ENCODE data around the gene SLC25A48.

SLC25A48 gene

DNA sequence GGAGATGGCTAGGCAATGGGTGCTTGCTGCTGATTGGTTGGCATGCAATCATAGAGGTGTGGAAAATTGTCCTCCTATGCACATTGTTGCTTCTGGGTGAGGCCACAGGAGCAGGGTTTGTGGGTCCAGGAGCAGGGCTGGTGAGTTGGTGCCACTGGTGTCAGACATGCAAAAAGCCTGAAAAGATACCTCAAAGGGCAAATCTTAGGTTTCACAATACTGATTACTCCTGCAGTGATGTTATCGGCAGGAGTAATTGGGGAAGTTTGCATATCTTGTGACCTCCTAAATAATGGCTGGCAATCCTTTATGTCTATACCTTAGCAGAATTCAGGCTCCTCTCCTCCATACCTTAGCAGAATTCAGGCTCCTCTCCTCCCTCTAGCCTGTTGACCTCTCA, 25.2 kb downstream of the SLC25A48 start:
- no peak for DNase-seq

DNA sequence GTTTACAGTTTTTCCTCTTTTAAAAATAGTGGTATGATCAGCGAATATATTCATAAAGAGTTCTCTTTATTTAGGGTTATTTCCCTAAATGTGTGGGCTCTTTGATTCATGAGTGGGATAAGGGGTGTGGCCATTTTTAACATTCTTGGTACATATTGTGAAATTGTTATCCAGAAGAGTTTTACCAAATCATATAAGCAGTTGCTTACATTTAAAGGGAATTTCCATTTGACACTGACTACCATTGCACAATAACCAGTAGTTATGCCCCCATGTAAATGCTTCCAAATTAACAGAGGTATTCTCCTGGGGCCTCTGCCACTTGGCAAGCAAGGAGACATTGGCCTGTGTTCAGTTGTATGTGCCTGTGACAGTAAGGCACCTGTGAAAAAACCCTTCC, 27.2 kb downstream of the SLC25A48 start:
- DNase-seq: no peak

DNA sequence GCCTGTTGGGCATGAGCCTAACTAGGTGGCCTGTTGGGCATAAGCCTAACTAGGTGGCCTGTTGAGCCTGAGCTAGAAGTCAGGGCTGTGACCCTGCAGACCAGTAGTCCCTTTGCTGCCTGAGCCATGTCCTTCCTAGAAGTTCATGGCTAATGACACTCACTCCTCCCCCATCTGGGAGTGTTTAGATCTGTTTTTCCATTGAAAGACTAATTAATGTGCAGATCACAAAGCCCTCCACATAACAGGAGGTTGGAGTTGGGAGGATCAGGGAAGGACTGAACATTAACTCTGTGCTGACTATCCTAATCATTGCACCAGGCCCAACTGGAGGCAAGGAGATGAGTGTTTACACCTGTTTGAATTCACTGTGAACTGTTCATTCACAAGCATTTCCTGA, 27.6 kb downstream of the SLC25A48 start:
- DNase-seq: no peak

DNA sequence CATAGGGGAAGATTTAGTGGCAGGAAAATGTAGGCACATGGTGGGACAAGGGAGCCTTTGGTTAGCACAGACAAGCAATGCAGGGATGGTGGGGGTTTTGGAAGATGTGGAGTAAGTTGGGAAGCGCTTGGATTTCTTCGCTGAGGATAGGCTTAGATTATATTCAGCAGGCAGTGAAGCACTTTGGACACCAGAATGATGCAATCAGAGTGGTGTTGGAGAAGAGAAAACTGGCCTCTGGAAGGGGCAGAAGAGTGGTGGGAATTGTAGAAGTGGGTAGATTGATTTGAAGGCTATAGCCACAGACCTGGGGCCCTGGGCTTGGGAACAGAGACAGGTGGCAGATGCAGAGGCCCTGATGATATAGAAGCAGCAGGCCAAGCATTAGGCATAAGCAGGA, 28.3 kb downstream of the SLC25A48 start:
- no peak for DNase-seq

DNA sequence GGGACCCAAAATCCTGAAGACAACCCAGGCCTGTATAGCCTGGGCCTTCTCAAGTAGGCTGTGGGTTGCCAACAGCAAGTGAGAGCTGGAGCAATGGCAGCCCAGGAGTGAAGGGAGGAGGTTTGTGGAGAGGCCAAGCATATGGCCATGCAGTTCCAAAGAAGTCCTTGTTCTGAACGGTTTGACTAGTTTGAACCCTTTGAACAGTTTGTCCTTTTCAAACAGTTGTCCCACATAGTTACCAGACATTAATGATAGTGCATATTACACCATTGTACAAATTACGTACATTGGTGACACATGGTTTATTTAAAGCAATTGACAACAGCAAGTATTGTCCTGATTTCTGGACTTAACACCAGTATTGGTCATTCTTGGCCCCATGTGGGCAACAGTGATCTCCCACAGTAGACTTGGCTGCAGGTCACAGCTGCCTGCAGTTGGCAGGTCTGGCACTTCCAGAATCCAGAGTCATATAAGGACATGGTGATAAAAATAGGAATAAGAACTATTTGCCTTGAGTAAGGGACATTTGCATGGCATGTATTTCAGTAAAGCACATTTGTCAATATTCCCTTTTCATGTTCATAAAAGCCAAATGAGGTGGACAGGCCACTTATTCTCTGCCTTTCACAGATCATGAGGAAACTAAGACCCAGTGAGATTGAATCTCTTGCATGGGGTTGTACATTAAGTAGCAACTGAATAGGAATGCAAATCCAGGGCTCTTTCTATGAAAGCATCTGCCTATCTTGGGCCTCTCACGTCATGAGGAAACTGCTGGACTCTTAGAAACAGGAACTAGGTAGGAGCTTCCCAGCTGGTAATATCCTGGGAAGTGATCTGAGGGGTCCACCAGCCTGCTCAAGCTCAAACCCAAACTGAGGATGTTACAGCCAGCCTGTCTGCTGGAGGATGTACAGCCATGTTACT, 30.3 kb downstream of the SLC25A48 start:
- DNase-seq: no peak

DNA sequence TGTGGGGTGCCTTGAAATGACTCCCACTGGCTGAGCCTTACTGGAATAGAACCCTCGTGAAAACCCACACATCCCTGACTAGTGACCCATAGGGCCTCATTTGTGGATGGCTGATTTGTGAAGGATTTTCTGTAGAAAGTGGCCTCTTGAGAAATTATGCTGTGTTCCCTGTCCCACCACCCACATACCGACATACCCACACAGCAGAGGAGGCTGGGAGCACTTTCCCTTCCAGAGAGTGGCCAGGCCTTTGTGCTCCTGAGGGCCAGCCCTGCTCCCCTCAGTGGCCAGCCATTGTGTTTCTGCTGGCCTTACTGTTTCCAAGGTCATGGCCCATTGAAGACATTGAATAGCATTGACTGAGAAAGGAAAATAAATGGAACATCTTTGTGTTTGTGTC, 31.6 kb downstream of the SLC25A48 start:
- no peak for DNase-seq

DNA sequence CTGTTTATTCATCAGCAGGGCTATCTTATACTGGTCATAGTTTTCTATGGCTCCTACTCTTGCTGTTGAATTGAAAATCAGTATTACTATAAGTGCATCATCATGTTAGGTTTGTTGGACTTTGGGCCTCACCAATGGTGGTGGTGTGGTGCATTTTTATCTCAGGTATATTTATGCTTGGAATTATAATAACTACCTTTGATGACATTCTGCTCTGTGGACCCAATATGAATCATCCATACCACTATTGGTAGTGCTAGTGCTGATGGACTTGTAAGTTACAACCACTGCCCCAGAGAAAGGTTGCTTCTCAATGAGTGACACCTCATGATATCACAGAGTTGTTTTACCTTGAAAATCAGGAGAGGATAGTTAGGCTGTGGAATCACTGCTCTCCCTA, 33.1 kb downstream of the SLC25A48 start:
- DNase-seq: no peak

DNA sequence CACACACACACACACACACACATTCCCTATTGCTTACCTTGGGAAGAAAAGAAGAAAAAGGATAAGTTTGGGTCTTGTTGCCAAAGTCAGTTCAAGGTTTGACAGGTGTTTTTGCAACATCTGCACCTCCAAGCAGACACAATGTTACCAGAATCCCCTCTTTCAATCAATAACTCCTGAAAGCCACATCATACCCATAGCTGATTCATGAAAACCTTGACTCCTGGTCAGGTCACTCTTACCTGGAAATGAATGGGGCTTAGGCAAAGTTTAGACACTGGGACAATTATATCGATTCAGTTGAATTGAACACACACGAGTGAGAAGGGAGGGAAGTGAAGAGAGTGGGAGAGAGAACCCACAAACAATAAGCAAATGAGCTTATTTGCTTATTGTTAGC, 34.2 kb downstream of the SLC25A48 start:
- no peak for DNase-seq

DNA sequence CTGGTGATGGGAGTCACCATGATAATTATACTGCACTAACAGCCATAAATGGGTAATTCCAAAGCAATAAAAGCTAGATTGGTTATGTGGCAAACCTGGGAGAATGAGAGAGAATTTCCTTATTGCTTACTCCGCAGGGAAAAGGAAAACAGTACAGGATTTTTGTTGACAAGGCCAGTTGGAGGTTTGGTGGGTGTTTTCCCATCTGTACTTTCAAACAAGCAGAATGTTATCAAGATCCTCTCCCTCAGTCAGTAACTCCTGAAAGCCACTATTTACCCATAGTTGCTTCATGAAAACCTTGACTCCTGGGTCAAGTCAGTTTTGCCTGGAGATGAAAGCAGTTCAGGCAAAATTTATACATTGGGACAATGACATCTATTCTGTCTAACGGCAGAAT, 34.8 kb downstream of the SLC25A48 start:
- no peak for DNase-seq

DNA sequence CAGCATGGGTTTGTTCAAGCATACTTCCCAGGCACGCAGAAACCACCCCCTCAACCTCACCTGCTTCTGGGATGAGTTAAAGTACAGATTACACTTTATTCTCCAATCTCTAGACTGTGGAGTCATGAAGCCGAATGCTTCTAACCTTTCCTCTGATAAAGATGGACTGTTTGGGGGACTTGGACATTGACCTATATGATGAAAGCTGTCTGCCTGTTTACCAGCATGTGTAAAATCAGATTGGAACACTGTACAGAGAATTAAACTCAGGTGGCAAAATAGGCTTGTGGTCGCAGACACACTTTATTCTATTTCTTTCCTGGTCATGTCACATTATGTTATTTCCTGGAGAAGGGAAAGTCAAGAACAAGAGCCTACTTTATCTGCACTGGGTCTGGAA, 35.5 kb downstream of the SLC25A48 start:
- DNase-seq: no peak

DNA sequence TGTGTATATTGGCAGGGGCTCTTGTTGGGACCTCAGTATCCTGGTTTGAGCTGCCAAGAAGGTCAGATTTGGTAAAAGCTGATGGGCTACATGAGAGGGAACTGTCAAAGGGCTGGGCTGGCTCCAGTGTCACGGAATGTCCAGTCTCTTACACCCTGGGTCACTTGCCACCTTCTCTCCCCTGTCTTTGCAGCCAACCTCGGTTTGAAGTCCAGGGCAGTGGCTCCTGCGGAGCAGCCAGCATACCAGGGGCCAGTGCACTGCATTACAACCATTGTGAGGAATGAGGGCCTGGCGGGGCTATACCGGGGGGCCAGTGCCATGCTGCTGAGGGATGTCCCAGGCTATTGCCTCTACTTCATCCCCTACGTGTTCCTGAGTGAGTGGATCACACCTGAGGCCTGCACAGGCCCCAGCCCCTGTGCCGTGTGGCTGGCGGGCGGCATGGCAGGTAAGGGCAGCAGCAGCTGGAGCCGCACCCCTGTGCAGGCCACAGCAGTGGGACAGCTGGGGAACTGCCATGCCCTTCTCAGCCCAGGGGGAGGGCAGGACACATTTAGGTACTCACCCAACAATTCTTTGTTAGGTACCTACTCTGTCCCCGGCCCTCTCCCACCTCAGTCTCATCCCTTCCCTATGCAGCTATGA, 36.9 kb downstream of the SLC25A48 start:
- no peak for DNase-seq

DNA sequence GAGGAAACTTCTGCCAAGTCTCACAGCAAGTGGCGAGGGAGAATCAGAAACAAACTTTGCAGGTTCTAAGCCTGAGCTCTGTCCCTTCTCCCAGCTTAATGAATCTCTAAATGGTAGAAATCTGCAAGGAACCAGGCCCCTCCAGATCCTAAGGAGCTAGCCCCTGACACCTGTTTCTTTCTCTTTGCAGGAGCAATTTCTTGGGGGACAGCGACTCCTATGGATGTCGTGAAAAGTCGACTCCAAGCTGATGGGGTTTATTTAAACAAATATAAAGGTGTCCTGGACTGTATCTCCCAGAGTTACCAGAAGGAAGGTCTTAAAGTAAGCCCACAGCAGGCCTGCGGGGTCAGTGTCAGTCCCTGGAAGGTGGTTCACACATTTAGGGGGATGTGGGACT, 39.4 kb downstream of the SLC25A48 start:
- DNase-seq: no peak

DNA sequence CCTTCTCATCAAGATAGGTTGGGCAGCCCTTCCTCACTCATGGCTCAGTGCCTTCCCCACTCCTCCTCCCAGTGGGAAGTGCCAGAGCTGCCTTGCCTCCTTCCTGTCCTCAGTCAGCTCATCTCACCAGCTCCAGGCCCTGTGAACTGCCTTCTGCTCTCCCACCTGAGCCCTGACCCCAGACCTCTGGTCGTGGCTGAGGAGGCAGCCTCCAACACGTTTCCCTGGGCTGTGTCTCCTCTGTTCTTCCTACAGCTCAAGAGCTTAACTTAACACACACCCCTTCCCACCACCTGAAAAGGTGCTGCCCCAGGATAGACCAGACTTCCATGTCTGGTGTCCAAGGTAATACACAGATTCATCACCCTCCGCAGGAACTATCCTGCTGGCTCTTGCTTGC, 40.0 kb downstream of the SLC25A48 start:
- DNase-seq: no peak

DNA sequence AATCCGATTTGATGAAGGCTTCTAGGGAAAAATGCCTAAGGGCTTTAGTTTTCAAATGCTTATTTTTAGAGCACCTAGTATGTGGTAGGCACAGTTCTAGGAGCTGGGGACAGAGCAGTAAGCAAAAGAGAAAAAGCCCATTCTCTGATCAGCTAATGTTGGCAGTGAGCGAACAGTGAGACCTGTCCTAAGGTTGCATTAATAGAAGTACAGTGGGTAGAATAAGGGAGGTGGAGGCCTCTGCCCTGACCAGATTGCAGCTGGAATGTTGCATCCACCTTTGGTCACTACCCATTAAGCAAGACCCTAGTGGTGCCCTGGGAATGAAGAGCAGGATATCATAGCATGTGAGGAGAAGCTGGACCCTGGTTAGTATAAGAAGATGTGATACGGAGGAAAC, 41.1 kb downstream of the SLC25A48 start:
- DNase-seq: no peak

DNA sequence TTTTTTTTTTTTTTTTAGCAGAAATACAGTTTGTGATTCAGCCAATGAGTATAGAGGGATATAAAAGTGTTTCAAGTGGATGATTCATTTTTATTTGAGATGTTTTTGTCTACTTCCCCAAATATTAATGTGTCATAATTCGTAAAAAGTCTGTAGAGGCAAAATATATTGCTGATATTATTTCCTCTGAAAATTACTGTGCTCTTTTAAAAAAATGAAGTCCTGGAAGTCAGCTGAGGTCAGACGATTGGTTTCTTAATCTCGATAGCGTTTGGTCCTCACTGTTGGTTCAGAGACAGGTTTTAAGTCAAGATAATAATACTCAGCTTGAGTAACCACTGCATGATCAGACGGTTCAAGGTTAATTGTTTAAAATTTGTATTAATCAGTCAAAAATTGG, 41.7 kb downstream of the SLC25A48 start:
- no peak for DNase-seq

DNA sequence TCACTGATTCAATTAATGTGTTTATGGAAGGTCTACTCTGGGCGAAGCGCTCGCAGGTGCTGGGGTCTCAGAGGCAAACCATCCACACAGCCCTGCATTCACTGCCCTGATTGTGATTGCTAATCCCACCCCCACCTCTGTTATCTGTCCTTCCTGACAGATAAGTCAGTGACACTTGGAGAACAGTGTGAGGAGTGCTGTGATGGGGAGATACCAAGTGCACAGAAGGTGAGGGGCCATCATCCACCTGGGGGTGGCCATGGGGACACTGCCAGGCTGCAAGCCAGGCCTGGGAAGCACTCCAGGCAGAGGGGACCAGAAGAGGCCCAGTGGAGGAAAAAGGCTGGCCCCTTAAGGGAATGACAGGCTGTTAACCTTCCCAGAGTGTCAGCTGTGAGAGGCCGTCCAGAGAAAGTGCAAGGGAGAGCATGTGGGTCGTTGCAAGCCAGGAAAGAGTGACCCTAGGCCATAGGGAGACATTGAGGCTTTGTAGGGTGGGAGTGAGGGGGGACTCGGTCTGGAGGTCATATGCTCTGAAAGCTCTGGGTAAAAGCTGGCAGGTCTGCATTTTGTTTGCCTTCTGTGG, 43.2 kb downstream of the SLC25A48 start:
- no peak for DNase-seq

DNA sequence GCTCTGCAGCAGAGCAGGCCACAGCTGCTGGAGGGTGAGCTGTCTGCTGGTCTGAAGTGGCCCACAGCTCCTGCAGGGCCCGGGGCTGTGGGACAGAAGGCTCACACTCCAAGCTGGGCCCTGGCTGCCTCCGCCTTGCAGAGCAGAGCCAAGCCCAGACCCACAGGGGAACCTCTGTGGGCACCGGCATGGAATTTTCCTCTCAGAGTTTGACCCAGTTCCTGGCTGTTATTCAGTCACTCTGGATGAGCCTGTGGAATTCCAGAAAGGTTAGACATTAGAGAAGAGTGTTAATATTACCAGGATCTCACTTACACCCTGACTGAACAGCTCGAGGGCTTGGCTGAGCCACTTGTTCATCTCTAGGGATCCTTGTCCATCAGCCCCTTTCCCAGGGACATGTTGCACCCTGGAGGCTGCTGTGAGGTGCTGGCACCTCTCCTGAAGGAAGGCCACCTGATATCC, 43.7 kb downstream of the SLC25A48 start:
- no peak for DNase-seq

DNA sequence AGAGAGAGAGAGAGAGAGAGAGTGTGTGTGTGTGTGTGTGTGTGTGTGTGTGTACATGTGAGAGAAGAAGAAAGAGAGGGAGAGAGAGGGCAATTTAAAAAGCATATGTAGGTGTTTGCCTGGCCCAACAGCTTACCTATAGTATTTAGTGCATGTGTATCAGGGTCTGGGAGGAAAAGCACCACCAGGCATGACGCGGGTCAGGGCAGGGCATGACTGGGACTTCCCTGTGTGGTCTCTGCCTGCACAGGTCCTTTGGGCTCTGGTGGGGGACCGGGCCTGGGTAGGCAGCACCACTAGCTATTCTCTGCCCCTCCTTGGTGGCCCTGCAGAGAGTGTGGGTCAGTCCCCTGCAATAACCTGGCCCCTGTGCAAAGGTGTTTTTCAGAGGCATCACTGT, 45.1 kb downstream of the SLC25A48 start:
- DNase-seq: no peak

DNA sequence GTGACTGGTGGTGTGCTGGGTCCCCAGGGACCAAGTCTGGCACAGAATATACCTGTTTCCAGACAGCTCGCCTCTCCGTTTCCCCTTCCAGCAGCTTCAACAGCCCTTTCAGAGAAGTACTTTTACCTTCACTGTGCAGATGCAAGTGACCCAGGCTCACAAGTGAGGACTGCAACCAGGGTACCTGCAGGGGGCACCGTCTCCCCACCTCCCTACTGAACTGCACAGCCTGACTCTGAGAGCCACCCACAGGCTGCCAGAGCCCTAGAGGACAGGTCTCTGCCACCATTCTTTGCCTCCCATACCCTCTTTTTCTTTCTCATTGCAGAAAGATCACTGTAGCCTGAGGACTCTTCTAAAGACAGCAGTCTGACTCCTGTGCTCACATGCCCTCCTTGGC, 45.8 kb downstream of the SLC25A48 start:
- no peak for DNase-seq

DNA sequence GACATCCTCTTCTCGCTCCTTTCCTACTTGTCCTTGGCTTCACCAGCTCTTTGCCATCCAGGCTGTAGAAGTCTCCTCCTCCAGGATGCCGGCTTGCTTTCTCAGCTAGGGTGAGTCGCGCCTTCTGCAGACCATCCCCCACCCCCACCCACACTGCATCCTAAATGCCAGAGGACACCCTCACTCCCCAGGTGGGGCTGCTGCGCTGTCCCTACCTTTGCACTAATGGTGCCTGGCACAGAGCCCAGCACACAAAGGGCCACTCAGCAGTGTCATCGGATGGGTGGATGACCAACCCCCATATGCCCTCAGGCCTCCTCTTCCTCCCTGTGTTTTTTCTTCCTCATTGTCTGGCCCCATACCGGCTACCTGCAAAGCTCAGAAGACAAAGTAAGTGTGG, 46.3 kb downstream of the SLC25A48 start:
- no peak for DNase-seq

DNA sequence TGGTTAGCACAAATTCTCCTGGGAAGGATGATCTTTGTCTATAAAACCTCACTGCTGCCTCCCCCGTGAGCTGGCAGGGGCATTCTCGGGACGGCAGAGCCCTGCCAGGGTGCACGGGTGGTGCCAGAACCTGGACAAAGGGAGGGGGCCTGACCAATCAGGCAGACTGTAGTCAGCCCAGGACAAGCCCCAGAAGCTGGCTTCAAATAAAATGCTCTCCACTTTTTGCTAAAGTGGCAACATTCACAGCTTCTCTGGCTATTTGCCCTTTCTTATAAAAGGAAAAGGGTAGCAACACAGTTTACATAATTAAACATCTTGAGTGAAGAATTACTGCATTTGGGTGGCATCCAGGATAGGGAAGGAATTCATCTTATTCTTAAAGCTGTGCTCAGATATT, 46.8 kb downstream of the SLC25A48 start:
- DNase-seq: no peak

DNA sequence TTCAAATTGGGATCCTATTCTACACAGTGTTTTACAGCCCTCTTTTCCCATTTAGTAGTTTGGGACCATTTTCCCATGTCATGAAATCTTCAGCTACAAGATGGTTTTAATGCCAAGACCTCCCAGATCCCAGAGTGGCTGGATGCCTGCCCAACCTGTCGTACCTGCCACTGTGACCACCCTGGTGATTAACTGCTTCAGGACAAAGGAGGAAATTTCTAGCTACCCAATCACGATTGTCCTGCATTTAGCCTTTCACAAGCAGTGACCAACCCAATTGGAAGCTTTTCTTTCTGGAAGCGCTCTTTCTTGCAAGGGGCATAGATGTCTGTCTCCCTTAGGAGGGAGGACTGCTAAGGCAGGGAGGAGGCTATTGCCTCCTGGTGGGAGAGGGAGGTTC, 47.4 kb downstream of the SLC25A48 start:
- DNase-seq: no peak

DNA sequence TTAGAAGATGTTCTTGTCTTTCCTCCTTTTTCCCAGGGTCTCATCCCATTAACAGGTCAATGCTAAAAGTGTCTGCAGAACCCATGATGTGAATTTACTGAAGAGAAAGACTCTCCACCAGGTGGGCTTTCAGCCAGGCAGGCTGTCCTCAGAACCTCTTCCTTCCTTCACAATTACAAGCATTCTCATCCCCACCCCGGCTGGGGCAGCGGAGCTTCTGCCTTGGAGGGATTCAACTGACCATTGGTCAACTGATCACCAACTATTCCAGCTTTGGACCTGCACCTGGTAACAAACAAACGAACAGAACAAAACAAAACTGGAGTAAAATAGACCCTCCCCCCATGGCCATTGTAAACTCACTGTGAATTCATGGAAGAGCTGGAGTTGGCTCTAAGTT, 48.6 kb downstream of the SLC25A48 start:
- DNase-seq: no peak

DNA sequence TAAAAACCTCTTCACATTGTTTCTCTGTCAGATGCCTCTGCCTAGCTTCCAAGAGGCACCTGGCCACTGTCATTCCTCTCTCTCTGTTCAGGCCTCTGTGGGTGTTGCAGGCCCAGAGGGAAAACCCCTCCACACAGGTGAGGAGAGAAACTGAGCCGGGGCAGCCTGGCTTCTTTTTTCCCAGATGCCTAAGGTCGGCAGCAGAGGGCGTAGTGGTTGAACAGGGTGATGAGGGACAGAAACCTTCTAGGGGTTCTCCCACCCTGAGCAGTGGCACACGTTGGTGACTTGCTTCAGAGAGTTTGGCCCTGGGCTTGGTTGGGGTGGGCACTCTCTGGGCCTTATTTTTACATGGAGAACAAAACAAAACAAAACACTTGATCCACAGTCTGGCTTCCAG, 49.0 kb downstream of the SLC25A48 start:
- no peak for DNase-seq
